H54 (cell line): ENCODE measurements around the gene ARHGAP45.

Experiments
- DNase-seq: peaks from one replicate; pipeline ENCODE4 v3.0.0; 2011; ENCODE audit warnings: low spot score, mixed read lengths; ENCODE audit not compliant: insufficient read length
- FAIRE-seq: peaks from 3 replicates; lab custom pipeline; 2011; peaks lifted over from hg19 to GRCh38; lab: Jason Lieb, UNC
- POLR2A ChIP-seq: IDR thresholded peaks from 2 replicates; pipeline ENCODE4 v1.6.1; 2011; ENCODE audit warnings: low read depth, mild to moderate bottlenecking, low read length

ARHGAP45 gene

GRCh38 chr19:1088416-1089010, 21.5 kb downstream of the ARHGAP45 start:
- FAIRE-seq, result no peak
- no peak for TF ChIP-seq POLR2A
- no peak for DNase-seq

- no peak for TF ChIP-seq POLR2A
- DNase-seq, result no peak
- FAIRE-seq, result no peak
Measured at GRCh38 chr19:1089126-1089771, 22.3 kb downstream of the ARHGAP45 start.

- TF ChIP-seq POLR2A, result no peak
- FAIRE-seq (no peak), DNase-seq (no peak)
Measured at GRCh38 chr19:1089891-1090290, 22.9 kb downstream of the ARHGAP45 start.

GRCh38 chr19:1090731-1091543, 24.0 kb downstream of the ARHGAP45 start:
- no peak for TF ChIP-seq POLR2A
- DNase-seq (no peak), FAIRE-seq (no peak)

- DNase-seq (no peak), FAIRE-seq (no peak)
- TF ChIP-seq POLR2A, result no peak
Measured at GRCh38 chr19:1091544-1092175, 24.7 kb downstream of the ARHGAP45 start.

- FAIRE-seq, result no peak
- DNase-seq, result no peak
- TF ChIP-seq POLR2A, result no peak
Measured at GRCh38 chr19:1093330-1093729, 26.4 kb downstream of the ARHGAP45 start.

GRCh38 chr19:1093811-1094553, 27.0 kb downstream of the ARHGAP45 start:
- DNase-seq (no peak), FAIRE-seq (no peak)
- TF ChIP-seq POLR2A, result no peak

GRCh38 chr19:1094655-1094977, 27.6 kb downstream of the ARHGAP45 start:
- DNase-seq (no peak), FAIRE-seq (no peak)
- TF ChIP-seq POLR2A, result no peak

GRCh38 chr19:1094978-1095701, 28.2 kb downstream of the ARHGAP45 start, which contains the start of gene POLR2E:
Gene POLR2E (minus strand): TSS chr19:1095375. CDS start chr19:1095315, 60 bp downstream.
- DNase-seq, result peak; percentile 93
- peak; percentile 81 for TF ChIP-seq POLR2A
- peak; percentile 87 for FAIRE-seq

GRCh38 chr19:1097810-1098176, 30.8 kb downstream of the ARHGAP45 start:
- no peak for TF ChIP-seq POLR2A
- DNase-seq, result no peak
- no peak for FAIRE-seq

- TF ChIP-seq POLR2A, result no peak
- no peak for FAIRE-seq
- DNase-seq, result no peak
Measured at GRCh38 chr19:1098177-1099051, 31.4 kb downstream of the ARHGAP45 start.

GRCh38 chr19:1101337-1101698, 34.4 kb downstream of the ARHGAP45 start:
- TF ChIP-seq POLR2A, result no peak
- DNase-seq (no peak), FAIRE-seq (no peak)
